ENCODE data around the gene MYO15B. TPM values are rescaled to one million over a fixed set of nuclear protein-coding genes. Genes with fewer than 3 reads are reported as not detected.
A peak's percentile ranks its signal among the peaks of the same experiment; 100 is the strongest.

MYO15B gene
- total RNA-seq, 1 experiment from 2014 or later = 8.0 TPM

- H3K9me3 ChIP-seq (ENCODE audit: low read length) = no peaks in the 10 kb centered on the region
Observed at GRCh38 chr17:75596320-75597087, 8.9 kb downstream of the MYO15B start.

GRCh38 chr17:75601057-75601987, 13.7 kb downstream of the MYO15B start:
- DNase-seq = peak; percentile 90
- no peaks in the 10 kb centered on the region for H3K36me3 ChIP-seq (ENCODE audit: insufficient read depth, low read length)
- no peak overlapping the region for H3K9ac ChIP-seq (ENCODE audit: low read length)
- H3K4me2 ChIP-seq (ENCODE audit: low read depth, low read length, poor library complexity, severe bottlenecking) = no peak overlapping the region
- no peak overlapping the region for H3K4me3 ChIP-seq (ENCODE audit: low read length)
- H4K20me1 ChIP-seq (ENCODE audit: insufficient read depth, low read depth, low read length) = no peaks in the 10 kb centered on the region
- H3K4me1 ChIP-seq (ENCODE audit: low read length) = no peaks in the 10 kb centered on the region
- no peak overlapping the region for H3K27ac ChIP-seq (ENCODE audit: low read length)
- no peaks in the 10 kb centered on the region for H3K27me3 ChIP-seq (ENCODE audit: low read length)
- no peaks in the 10 kb centered on the region for H3K9me3 ChIP-seq (ENCODE audit: low read length)
- H3K79me2 ChIP-seq (ENCODE audit: low read length) = no peaks in the 10 kb centered on the region
- no peak overlapping the region for H2AFZ ChIP-seq (ENCODE audit: low read length)
- no peaks in the 10 kb centered on the region for H3K9me2 ChIP-seq (replicated peaks; ENCODE audit: insufficient read depth, low read length)

More at GRCh38 chr17:75596320-75597087, 8.9 kb downstream of the MYO15B start:
- Histone ChIP-seq H3K4me2 (ENCODE audit: low read depth, low read length, poor library complexity, severe bottlenecking) (no peak overlapping the region), H3K4me1 (ENCODE audit: low read length) (no peaks in the 10 kb centered on the region), H3K79me2 (ENCODE audit: low read length) (no peaks in the 10 kb centered on the region), H3K36me3 (ENCODE audit: insufficient read depth, low read length) (no peaks in the 10 kb centered on the region), H4K20me1 (ENCODE audit: insufficient read depth, low read depth, low read length) (no peaks in the 10 kb centered on the region), H3K27me3 (ENCODE audit: low read length) (no peaks in the 10 kb centered on the region), H3K9ac (ENCODE audit: low read length) (no peak overlapping the region), H3K4me3 (ENCODE audit: low read length) (no peak overlapping the region), H3K27ac (ENCODE audit: low read length) (no peak overlapping the region), H2AFZ (ENCODE audit: low read length) (no peak overlapping the region), H3K9me2 (replicated peaks; ENCODE audit: insufficient read depth, low read length) (no peaks in the 10 kb centered on the region)
- DNase-seq = no peak

GRCh38 chr17:75602644-75603043, 15.0 kb downstream of the MYO15B start:
- Histone ChIP-seq H4K20me1 (ENCODE audit: insufficient read depth, low read depth, low read length) (no peaks in the 10 kb centered on the region), H3K9ac (ENCODE audit: low read length) (no peak overlapping the region), H3K9me2 (replicated peaks; ENCODE audit: insufficient read depth, low read length) (no peaks in the 10 kb centered on the region), H3K79me2 (ENCODE audit: low read length) (no peaks in the 10 kb centered on the region), H3K36me3 (ENCODE audit: insufficient read depth, low read length) (no peaks in the 10 kb centered on the region), H3K4me1 (ENCODE audit: low read length) (no peaks in the 10 kb centered on the region), H3K9me3 (ENCODE audit: low read length) (no peaks in the 10 kb centered on the region), H3K4me2 (ENCODE audit: low read depth, low read length, poor library complexity, severe bottlenecking) (no peak overlapping the region), H2AFZ (ENCODE audit: low read length) (no peak overlapping the region), H3K27ac (ENCODE audit: low read length) (no peak overlapping the region), H3K27me3 (ENCODE audit: low read length) (no peaks in the 10 kb centered on the region), H3K4me3 (ENCODE audit: low read length) (no peak overlapping the region)
- DNase-seq = no peak

- Histone ChIP-seq H3K27ac (ENCODE audit: low read length) (no peak overlapping the region), H3K36me3 (ENCODE audit: insufficient read depth, low read length) (no peaks in the 10 kb centered on the region), H3K9me3 (ENCODE audit: low read length) (no peaks in the 10 kb centered on the region), H3K79me2 (ENCODE audit: low read length) (no peaks in the 10 kb centered on the region), H3K4me2 (ENCODE audit: low read depth, low read length, poor library complexity, severe bottlenecking) (no peak overlapping the region), H3K9ac (ENCODE audit: low read length) (no peak overlapping the region), H3K4me1 (ENCODE audit: low read length) (no peaks in the 10 kb centered on the region), H3K9me2 (replicated peaks; ENCODE audit: insufficient read depth, low read length) (no peaks in the 10 kb centered on the region), H3K4me3 (ENCODE audit: low read length) (no peak overlapping the region), H3K27me3 (ENCODE audit: low read length) (no peaks in the 10 kb centered on the region), H2AFZ (ENCODE audit: low read length) (no peak overlapping the region), H4K20me1 (ENCODE audit: insufficient read depth, low read depth, low read length) (no peaks in the 10 kb centered on the region)
- DNase-seq = no peak
Observed at GRCh38 chr17:75603123-75603522, 15.5 kb downstream of the MYO15B start.

GRCh38 chr17:75604034-75604695, 16.6 kb downstream of the MYO15B start:
- Histone ChIP-seq H3K27me3 (ENCODE audit: low read length) (no peaks in the 10 kb centered on the region), H3K9me2 (replicated peaks; ENCODE audit: insufficient read depth, low read length) (no peaks in the 10 kb centered on the region), H4K20me1 (ENCODE audit: insufficient read depth, low read depth, low read length) (no peaks in the 10 kb centered on the region), H3K9me3 (ENCODE audit: low read length) (no peaks in the 10 kb centered on the region), H3K27ac (ENCODE audit: low read length) (no peak overlapping the region), H3K36me3 (ENCODE audit: insufficient read depth, low read length) (no peaks in the 10 kb centered on the region), H3K4me1 (ENCODE audit: low read length) (no peaks in the 10 kb centered on the region), H3K4me3 (ENCODE audit: low read length) (no peak overlapping the region), H3K4me2 (ENCODE audit: low read depth, low read length, poor library complexity, severe bottlenecking) (no peak overlapping the region), H3K9ac (ENCODE audit: low read length) (no peak overlapping the region), H3K79me2 (ENCODE audit: low read length) (no peaks in the 10 kb centered on the region), H2AFZ (ENCODE audit: low read length) (no peak overlapping the region)
- no peak for DNase-seq

GRCh38 chr17:75605790-75606189, 18.2 kb downstream of the MYO15B start:
- no peak overlapping the region for H3K9ac ChIP-seq (ENCODE audit: low read length)

GRCh38 chr17:75607086-75607485, 19.5 kb downstream of the MYO15B start:
- H3K9ac ChIP-seq (ENCODE audit: low read length) = no peak overlapping the region
- no peaks in the 10 kb centered on the region for H3K9me2 ChIP-seq (replicated peaks; ENCODE audit: insufficient read depth, low read length)
- no peaks in the 10 kb centered on the region; the same call in 1 of the 2 replicates for H3K4me1 ChIP-seq (ENCODE audit: low read length)
- H3K4me3 ChIP-seq (ENCODE audit: low read length) = no peak overlapping the region
- DNase-seq = no peak
- no peaks in the 10 kb centered on the region for H3K79me2 ChIP-seq (ENCODE audit: low read length)
- H3K27me3 ChIP-seq (ENCODE audit: low read length) = no peaks in the 10 kb centered on the region
- no peak overlapping the region for H2AFZ ChIP-seq (ENCODE audit: low read length)
- no peaks in the 10 kb centered on the region for H3K9me3 ChIP-seq (ENCODE audit: low read length)
- H4K20me1 ChIP-seq (ENCODE audit: insufficient read depth, low read depth, low read length) = no peaks in the 10 kb centered on the region
- no peak overlapping the region for H3K27ac ChIP-seq (ENCODE audit: low read length)
- H3K36me3 ChIP-seq (ENCODE audit: insufficient read depth, low read length) = no peaks in the 10 kb centered on the region
- H3K4me2 ChIP-seq (ENCODE audit: low read depth, low read length, poor library complexity, severe bottlenecking) = no peak overlapping the region

More at GRCh38 chr17:75605790-75606189, 18.2 kb downstream of the MYO15B start:
- Histone ChIP-seq H3K27me3 (ENCODE audit: low read length) (no peaks in the 10 kb centered on the region), H3K4me3 (ENCODE audit: low read length) (no peak overlapping the region), H4K20me1 (ENCODE audit: insufficient read depth, low read depth, low read length) (no peaks in the 10 kb centered on the region), H3K36me3 (ENCODE audit: insufficient read depth, low read length) (no peaks in the 10 kb centered on the region), H2AFZ (ENCODE audit: low read length) (no peak overlapping the region), H3K9me3 (ENCODE audit: low read length) (no peaks in the 10 kb centered on the region), H3K27ac (ENCODE audit: low read length) (no peak overlapping the region), H3K4me1 (ENCODE audit: low read length) (no peaks in the 10 kb centered on the region; the same call in 1 of the 2 replicates), H3K79me2 (ENCODE audit: low read length) (no peaks in the 10 kb centered on the region), H3K9me2 (replicated peaks; ENCODE audit: insufficient read depth, low read length) (no peaks in the 10 kb centered on the region), H3K4me2 (ENCODE audit: low read depth, low read length, poor library complexity, severe bottlenecking) (no peak overlapping the region)
- DNase-seq = no peak
